GM18870 (cell line): ENCODE data around the gene PANX1.
A peak's percentile ranks its signal among the peaks of the same experiment; 100 is the strongest.

Experiments used
- ATAC-seq: cut with Tn5 transposase; IDR thresholded peaks from one replicate; pipeline ENCODE4 v1.9.1; 2021; ENCODE audit warnings: moderate library complexity; ENCODE audit not compliant: unreplicated experiment

The PANX1 gene

GRCh38 chr11:94129512-94130297, 1.1 kb downstream of the PANX1 start:
- ATAC-seq, result peak; percentile 21

GRCh38 chr11:94130298-94131046, 1.8 kb downstream of the PANX1 start:
- ATAC-seq, result no peak

- ATAC-seq, result no peak
Measured at GRCh38 chr11:94131047-94131717, 2.5 kb downstream of the PANX1 start.

DNA sequence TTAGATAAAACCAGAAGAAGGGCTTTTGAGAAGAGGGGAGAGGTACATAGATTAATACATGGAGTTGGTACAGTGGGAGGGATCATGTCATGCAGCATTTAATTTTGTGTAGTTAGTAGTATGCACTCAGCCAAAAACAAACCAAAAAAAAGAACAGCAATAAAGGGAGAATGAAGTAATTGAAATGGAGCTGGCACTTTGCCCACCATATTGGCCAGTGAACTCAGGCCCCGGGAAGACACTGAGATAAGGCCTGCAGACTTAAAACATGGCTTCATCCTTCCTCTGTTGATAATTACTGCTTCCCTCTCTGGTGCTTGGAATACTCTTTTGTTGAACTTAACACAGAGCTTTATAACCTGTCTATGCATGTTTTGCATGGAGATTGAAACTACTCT, 3.1 kb downstream of the PANX1 start:
- no peak for ATAC-seq

GRCh38 chr11:94132152-94132558, 3.5 kb downstream of the PANX1 start:
- ATAC-seq, result no peak

DNA sequence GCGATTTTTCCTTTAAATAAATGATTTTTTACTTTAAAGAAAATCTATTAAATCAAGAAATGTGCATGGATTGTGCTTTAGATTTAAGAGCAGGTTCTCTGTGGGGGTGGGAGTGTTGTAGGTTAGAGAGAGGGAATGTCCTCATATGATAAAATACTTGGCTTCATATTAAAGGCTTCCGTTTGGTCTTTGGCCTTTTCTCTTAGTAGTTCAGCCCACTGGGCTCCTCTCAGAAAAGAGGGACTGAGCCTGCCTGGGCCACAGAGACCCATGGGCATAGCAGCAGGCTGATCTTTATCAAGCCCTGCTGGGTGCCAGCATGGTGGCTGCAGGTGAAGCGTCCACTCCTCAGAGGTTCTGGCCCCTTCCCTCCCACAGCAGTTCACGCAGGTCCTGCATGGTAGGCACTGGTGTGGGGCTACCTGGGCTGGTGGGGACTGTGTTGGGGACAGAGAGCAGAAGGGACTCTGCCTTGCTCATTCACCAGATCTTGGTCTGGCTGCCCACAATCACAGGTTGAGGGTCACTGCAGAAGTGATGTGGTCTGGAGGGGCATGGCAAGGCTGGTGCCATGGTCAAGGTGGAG, 4.3 kb downstream of the PANX1 start:
- no peak for ATAC-seq

DNA sequence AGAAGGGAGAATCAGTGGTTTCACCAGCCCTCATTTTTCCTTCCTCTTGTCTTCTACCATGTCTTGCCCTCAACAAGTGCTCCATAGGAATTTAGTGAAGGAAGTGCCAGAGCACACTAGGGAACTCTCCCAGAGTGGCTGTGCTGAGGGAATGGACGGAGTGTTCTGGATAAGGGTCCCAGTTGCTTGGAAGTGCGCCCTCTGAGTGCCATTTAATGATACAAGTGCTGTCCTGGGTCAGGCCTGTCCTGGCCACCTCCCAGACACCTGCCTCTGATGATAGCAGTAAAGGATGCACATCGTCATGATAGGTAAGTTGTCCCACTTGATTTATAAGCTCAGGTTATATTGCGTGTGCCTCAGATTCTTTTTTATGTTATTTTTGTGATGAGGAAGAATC, 5.1 kb downstream of the PANX1 start:
- ATAC-seq, result no peak

GRCh38 chr11:94134651-94135512, 6.2 kb downstream of the PANX1 start:
- ATAC-seq, result peak; percentile 65

DNA sequence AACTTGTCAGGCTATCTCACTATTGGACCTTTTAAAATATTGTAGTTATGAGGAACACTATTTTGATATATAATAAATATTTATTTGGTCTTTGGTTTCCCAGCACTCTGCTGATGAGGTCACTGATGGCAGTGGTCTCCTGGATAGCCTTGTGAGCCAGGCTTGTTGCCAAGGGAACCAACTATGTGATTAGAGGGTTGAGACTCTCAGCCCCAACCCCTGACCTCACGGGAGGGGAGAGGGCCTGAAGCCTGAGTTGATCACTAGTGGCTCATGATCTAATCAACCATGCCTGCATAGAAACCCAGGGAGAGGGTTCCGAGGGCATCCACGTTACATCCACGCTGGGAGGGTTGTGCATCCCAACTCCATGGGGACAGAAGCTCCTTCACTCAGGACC, 10.8 kb downstream of the PANX1 start:
- no peak for ATAC-seq

DNA sequence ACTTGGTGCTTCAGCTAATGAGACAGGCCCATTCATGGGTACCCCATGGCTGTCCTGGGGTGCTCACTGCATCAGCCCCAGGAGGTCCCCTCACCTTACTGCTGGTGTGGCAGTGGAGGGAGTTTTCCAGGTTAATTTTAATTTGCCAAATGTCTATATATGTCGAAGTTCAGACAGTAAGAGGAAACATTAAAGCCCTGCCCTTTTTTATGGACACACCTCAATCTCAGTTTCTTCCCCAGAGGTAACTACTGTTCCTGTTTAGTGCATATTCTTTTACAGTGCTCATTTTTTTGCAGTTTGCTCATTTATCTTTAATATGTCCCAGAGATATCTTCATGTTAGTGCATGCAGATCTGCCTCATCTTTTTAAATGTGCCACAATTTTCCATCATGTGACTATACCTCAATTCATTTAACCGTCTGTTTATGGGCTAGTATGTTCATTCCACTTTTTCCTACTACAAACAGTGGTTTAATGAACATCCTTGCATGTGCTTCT, 11.6 kb downstream of the PANX1 start:
- no peak for ATAC-seq

GRCh38 chr11:94141511-94142307, 13.1 kb downstream of the PANX1 start:
- no peak for ATAC-seq

DNA sequence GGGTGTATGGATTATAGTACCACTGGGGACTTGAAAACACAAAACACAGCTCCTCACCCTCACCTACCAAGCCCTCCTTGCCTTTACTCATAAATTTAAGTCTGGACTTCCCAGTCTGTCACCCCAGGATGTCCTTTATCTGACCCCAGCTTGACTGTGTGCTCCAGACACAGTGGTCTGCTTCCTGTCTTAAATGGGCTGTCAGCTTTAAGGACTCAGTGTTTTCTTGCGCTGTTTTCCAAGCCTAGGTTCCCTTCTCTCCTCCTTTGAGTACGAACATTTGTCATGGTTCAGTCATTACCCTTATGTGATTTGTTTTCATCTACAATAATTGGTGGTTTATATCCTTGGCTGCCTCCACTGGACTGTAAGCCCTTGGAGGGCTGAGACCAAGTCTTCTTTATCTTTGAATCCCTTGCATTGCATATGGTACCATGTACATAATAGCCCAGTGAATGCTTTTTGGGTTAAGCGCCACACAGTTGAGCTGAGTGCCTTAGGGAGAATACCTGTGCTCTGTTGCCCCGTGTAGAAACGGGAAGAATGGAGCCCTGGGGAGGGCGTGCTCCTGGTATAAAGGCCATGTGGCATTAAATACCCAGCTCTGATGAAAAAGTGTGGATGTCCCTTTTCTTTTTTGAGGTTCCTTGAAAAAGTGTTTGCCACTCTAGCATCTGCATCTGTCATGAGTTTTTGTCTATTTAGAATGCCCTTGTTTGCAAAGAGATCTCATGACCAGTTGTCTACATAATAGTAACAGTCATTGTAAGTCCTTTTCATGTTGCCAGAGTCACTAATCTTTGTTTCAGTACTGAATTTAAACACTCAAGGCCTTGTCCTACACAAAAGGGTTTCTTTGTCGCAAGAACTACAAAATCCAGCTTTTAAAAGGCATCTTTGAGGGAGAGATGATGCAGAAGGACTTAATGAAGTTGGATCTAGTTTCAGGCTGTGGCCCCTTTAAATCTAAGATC, 14.0 kb downstream of the PANX1 start:
- ATAC-seq, result no peak

GRCh38 chr11:94144216-94144615, 15.6 kb downstream of the PANX1 start:
- no peak for ATAC-seq

- ATAC-seq, result no peak
Measured at GRCh38 chr11:94144664-94145063, 16.0 kb downstream of the PANX1 start.

- ATAC-seq, result no peak
Measured at GRCh38 chr11:94145431-94145830, 16.8 kb downstream of the PANX1 start.

- no peak for ATAC-seq
Measured at GRCh38 chr11:94145916-94146315, 17.3 kb downstream of the PANX1 start.

GRCh38 chr11:94147433-94147845, 18.8 kb downstream of the PANX1 start:
- no peak for ATAC-seq

GRCh38 chr11:94148189-94148588, 19.5 kb downstream of the PANX1 start:
- no peak for ATAC-seq
